H1 (cell line): ENCODE data around the gene NFASC. TPM values are rescaled to one million over a fixed set of nuclear protein-coding genes. Genes with fewer than 3 reads are reported as not detected.

Experiments
- TAF7 ChIP-seq: optimal IDR thresholded peaks from 2 replicates; pipeline ENCODE3; 2011; ENCODE audit warnings: low read depth, mild to moderate bottlenecking, inconsistent platforms, low read length, moderate library complexity, borderline replicate concordance
- polyA plus RNA-seq, 7 experiments: library from polyadenylated mRNA; depleted of rRNA in 3 of 7; stranded (reverse) in 5 of 7; unstranded in 2 of 7; fragments of >200 nt in 5 of 7; fragments of 200-250 nt in 2 of 7; gene quantifications; 1 replicate in 5 of 7; 2 replicates in 1 of 7; 4 replicates in 1 of 7; pipeline versions ENCODE4 v1.2.1 to v1.2.3, GENCODE V29; 2011 to 2013; ENCODE audit warnings: missing spikeins in 2 of 7, mixed read lengths in 2 of 7
- total RNA-seq: library from RNA; stranded (reverse); fragmentation: NEBNext Ultra II Directional; extraction: Animal tissue kit (Norgen Biotek cat#: 25700); gene quantifications from 2 replicates; pipeline ENCODE4 v1.2.1, GENCODE V29; 2021

Gene NFASC
- total and polyA plus RNA-seq, 2 of the 8 experiments (the other 6 are each of a cell fraction or from before 2014, with no cell fraction given) = 5.0 to 15.2 TPM

DNA sequence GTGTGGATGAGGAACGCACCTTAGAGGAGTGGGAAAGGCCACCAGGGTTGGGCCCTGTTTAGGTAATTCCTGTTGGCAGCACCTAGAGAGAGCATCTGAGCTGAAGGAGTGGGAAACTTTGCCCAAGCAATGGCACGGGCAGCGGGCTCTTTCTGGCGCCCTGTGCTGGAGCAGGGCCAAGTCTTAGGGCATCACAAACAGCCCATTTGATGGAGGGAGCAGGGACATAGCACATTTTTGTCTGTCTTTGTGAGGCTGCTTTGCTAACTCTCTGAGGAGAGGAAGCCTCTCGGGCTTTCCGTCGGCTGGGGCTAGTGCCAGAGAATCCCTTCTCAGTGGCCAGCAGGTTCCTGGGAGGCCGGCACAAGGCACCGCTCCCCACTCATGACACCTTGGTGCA lies 149.8 kb downstream of the NFASC start (continued):
- TF ChIP-seq TAF7 = no peak
